ENCODE results near the gene STIL.
"Not testable (repeated sequence)": the region's sequence is repeated elsewhere in the genome, so short reads cannot be mapped to it uniquely, and the experiment has no call there.

STIL gene

DNA sequence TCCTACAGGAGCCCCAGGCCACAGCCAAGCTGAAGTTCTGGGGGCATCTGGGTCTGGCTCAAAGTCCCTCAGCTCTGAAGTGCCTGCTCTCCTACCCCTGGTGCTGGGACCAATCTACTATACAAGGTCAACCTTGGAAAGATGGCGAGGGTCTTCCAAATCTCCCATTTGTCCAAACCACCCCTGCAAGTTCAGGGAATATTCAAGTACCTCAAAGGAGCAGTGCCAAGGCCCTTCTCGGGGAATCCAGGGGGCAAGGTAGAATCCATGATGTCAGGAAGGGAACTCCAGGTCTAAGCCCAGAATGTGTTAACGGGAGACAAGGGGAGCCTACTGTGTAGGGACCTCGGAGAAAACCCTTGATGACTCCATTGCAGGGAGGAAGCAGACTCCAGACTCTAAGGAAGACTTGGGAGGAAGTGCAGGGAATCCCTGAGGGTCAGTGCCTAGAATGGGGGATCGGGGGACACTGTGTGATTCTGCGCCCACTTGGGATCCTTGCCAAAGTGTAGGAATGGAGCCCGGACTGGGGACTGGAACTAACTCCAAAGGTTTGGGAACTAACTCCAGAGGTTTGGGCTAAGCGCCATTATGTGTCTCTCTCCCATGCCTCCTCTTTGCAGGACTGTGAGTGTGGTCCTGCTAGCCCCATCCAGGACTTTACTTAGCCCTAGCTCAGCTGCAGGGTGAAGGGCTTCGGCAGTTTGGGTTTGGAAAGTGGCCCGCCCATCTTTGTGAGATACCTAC lies 90.6 kb downstream of the STIL start:
- DNase-seq (ENCODE audit: low spot score) (no peak), FAIRE-seq (no peak)

DNA sequence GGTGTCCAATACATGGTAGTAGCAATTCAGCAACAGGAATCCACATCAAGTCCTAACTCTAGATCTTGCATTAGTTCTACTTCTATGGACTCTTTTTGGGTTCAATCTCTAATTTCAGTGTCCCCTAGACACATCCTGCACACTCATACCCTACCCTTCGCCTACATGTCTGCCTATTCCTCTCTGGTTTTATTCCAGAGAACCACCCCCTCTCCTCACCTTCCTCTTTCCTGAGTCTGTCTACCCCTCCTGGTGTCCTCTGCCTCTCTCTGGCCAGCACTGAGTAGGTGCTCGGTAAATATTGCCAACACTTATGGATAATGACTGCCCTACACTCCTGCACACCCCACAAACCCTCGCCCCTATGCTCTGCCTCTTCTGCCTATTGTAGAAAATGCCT lies 91.5 kb downstream of the STIL start:
- no peak for DNase-seq (ENCODE audit: low spot score)
- FAIRE-seq = no peak

DNA sequence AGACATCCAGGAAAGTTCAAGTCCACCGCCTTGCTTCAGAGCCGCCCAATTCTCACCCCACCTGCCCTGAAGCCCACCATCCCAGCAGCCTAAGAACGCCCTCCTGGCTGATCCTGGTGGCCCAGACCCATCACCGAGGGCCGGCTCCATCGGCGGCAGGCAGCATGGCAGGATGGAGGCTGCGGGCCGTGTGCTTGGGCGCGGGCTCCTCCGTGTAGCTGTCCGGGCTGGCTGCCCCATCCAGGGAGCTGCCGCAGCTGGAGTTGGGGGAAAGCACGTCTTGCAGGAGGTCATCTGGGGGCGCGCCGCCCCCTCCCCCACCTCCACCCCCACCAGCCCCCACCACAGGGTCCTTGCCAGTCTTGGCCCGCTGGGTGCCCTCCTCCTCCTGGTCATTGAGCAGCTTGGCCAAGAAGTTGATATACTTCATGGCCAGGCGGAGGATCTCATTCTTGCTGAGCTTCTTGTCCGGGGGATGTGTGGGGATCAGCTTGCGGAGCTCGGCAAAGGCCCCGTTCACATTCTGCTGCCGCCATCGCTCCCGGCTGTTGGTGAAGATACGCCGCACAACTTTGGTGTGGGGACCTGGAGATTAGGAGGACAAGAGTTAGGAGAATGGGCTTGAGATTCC lies 94.2 kb downstream of the STIL start:
- FAIRE-seq (no peak), DNase-seq (ENCODE audit: low spot score) (no peak)

DNA sequence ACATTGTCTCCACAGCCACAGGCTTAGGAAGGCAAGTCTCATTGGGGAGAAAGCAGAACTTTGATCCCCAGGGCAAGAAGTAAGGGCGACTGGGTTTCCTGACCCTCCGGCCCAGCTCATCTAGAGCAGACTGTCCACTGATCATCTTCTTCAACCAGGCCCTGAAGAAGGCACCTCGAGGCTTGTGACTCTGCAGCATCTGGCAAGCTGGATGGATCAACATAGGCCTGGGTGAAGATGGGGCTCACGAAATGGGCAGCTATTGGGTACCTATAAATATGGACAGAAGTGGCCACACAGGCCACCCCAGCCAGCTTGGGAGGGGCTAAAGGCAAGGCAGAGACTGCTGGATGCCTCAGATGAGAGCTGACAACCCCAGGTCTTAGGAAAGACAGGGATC lies 94.9 kb downstream of the STIL start:
- no peak for DNase-seq (ENCODE audit: low spot score)

DNA sequence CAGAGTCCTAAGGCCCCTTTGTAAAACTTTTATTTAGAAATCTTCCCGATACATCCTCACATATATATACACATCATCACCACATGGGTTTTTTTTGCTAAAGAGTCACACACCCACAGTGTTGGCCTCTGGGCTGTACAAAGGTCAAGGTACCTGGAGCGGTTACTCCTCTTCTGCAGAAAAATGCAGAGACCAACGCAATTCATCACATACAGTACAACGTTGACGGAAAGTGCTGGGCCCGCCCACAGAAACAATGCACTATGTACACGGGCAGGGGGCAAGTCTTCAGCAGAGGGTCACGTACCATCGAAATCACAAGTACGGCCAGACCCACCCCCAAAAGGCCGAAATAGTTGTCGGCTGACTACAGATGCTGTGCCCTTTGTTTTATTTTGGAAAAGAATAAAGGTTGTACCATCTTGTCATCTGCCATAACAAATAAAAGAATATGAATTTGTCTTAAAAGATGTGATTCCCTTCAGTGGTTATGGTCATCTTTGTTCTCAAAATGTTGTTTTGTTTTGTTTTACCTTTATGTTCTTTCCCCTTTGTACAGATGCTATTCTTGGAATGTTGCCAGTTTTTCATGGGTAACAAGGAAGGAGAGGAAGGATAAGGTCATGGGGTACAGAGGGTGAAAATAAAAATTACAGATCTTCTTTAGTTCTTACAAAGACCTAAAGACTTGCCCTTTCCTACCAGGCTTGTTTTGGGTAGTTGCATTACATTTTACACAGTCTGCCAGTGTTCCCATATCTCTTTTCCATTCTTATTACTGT lies 97.5 kb downstream of the STIL start:
- FAIRE-seq (no peak), DNase-seq (ENCODE audit: low spot score) (no peak)

More for the DNA sequence above, 94.9 kb downstream of the STIL start:
- FAIRE-seq = no peak

DNA sequence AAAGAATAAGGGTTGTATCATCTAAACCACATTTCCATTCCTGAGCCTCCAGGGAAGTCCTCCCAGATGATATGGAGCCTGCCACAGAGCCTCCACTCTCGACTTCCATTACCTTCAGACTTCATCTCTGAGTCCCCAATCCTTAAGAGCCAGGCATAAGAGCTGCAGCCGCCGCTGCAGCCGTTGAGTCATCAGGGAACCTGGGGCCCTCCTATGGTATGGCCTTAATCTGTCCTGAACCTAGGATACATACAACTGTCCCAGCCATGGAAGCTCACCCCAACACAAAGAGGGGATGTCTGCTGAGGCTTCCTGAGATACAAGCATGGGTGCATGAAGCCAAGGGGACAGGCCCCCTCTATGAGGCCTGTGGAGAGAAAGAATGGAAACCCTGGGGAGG lies 98.2 kb downstream of the STIL start:
- no peak for FAIRE-seq
- no peak for DNase-seq (ENCODE audit: low spot score)

DNA sequence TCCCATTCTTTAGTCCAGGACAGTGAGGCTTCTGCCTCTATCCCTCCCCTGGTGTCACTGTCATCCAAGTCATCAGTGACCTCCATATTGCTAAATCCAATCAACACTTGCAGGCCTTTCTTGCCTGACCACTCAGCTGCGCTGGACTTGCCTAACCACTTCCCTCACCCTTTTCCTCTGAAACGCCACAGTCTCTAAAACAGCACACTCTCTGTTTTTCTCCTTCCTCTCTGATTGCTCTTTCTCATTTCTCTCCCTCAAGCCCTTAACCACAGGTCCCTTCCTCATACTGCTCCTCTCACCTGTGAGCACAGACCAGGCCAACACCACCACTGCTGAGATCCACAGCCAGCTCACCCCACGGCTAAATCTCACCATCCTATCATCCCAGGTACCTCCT lies 99.4 kb downstream of the STIL start:
- DNase-seq (ENCODE audit: low spot score) = no peak

DNA sequence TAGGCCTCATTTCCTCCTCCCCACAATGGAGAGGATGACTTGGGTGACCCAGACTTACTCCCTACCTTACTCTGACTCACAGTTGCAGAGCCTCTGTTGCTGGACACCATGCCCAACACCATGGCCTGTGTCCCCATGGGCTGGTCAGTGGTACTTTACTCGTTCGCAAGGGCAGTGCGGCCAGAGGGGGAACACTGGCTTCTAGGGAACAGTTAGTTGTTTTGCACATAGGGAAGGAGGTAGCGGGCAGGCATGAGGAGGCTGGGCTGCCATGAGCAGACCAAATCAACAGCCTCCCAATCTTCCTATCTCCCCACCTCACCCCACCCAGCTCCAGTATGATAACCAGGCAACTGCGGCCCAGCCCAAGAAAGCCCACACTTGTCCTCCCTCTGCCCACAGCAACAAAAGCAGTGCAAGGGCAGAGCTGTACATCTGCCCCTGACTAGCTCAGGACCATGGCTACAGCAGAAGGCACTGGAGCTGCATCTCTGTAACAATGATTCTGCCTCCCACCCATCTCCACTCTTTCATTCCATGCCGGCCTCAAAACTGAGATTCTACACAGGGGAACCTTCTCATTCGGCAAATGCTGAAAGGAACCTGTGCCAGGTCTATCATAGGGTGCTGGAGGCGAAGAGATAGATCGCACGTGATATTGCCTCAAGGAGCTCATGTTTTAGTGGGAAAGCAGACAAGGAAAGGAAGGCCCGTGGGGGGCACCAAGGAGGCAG lies 100.5 kb downstream of the STIL start:
- FAIRE-seq = no peak
- DNase-seq (ENCODE audit: low spot score) = no peak

More for the DNA sequence above, 99.4 kb downstream of the STIL start:
- no peak for FAIRE-seq

DNA sequence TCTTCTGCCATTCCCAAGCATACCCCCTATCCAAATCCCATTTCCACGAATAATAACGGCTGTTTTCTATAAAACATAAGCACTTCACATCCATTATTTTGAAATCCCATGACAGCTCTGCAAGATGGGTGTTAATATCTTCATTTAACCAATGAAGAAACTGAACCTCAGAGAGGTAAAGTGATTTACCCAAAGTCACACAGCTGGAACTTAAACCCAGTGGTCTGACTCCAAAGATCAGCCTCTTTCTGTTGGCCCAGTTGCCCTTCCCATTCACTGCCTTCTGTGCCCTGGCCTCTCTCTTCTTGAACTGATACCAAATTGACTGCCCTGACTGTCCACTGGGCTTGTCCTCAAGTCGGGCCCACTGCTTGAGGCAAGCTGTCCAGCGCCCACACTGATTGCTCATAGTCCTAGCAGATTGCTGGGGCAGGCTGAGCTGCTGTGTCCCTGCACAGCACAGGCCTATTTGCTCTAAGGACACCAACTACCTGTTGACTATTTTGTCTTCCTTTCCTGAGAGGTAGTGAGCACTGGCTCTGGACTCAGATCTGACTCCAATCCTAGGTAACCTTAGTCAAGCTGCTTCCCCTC lies 101.2 kb downstream of the STIL start:
- DNase-seq (ENCODE audit: low spot score) (no peak), FAIRE-seq (no peak)

DNA sequence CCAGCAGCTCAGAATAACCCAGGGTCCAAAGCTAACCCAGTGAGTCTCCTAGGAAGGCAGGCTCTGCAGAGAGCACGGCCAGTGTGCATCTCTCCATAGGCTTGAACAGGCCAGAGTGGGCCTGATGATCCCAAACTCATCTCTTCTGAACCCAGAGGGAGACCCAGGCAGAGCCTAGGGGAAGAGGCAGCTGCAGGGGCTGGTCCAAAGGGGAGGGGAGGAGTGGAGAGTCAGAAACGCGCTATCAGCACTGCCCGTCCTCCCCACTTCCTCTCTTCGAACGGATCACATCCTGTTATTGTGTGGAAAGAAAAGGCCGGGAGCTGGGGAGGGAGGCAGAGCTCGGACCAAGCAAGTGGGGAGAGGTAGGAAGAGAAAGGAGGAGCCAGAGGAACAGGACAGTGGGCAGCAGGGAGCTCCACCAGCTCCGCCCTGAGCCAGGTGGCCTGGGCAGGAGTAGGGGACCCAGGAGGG lies 102.1 kb downstream of the STIL start:
- FAIRE-seq = no peak

DNA sequence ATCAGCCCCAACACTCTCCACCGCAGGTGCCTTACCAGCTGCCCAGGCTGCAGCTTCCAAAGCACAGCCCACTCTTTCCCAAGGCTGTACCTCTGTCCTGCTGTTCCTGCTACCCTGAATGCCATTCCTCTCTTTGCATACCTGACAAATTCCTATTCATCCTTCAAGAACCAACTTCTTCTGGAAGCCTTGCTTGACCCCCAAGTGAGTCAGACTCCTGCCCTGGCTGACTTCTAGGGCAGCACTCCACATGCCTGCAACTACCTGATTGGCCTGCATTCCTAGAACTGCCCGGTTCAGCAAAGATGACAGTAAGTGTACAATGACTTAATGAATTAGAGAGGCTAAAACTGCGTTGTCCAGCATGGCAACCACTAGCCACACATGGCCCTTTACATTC lies 103.3 kb downstream of the STIL start:
- DNase-seq (ENCODE audit: low spot score) = no peak
- no peak for FAIRE-seq

More for the DNA sequence above, 102.1 kb downstream of the STIL start:
- DNase-seq (ENCODE audit: low spot score) = no peak

DNA sequence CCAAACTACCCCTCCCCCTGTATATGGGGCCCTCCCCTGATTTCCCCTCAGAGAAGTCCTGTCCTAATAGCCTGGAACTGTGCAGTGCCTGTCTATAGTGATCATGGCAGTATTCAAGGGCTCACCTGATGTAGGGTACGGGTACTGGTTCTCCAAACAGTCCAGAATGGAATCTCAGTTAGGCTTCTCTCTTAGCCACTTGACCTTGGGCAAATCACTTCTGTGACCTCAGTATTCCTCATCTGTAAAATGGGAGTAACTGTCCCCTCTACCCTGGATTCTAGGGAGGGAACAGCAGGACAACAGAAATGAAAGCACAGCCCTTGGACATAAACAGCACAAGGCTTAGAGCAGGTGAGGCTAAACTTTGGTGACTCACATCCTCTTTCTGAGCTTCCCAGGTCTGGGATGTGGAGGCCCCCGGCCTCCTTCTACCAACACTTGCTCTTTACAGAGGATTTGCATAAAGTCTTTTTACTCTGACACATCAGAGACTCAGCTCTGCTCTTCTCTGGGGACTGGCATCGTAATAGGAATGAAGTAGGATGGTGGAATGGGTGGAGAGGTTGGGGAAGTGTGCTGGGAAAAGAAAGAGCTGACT lies 104.1 kb downstream of the STIL start:
- no peak for FAIRE-seq
- no peak for DNase-seq (ENCODE audit: low spot score)

DNA sequence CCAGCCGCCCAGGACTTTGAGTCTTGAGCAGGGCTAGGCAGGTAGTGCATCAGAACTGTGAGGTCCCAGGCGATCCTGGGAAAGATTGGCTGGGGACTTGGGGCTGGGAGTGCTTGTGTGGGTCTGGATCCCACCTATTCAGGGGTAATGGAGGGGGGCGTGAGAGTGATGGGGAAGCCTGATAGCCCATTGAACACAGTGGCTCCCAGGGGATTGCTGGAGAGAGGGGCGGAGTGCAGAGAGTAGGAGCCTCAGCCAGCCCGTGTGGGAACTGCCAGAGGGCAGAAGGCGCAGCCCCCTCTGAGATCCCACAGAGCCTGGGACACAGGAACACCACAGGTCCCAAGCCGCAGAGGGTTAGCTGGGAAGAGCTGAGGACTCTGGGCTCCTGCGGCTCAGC lies 104.9 kb downstream of the STIL start:
- FAIRE-seq = no peak

DNA sequence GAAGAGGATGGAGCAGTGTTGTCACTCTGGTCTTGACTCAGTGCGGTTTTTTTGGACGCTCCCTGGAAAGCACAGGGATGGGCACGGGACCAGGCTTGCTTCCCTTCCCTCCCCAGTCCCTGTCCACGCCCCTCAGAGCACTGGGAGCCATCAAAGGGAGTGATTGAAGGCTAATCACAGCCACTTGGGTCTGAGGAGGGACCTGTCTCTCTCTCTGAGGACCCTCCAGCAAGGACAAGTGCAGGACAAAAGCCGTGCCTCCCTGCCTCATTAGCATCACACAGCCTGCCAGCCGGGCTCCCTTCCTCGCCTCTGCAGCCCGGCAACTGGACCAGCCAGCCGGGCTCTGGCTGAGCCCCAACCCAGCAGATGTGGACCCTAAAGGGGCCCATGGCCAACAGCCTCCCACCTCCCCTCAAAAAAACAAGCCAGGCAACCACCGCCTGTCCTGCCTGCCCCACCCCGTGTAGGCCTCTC lies 105.5 kb downstream of the STIL start:
- DNase-seq (ENCODE audit: low spot score) = no peak
- no peak for FAIRE-seq

More for the DNA sequence above, 104.9 kb downstream of the STIL start:
- no peak for DNase-seq (ENCODE audit: low spot score)

DNA sequence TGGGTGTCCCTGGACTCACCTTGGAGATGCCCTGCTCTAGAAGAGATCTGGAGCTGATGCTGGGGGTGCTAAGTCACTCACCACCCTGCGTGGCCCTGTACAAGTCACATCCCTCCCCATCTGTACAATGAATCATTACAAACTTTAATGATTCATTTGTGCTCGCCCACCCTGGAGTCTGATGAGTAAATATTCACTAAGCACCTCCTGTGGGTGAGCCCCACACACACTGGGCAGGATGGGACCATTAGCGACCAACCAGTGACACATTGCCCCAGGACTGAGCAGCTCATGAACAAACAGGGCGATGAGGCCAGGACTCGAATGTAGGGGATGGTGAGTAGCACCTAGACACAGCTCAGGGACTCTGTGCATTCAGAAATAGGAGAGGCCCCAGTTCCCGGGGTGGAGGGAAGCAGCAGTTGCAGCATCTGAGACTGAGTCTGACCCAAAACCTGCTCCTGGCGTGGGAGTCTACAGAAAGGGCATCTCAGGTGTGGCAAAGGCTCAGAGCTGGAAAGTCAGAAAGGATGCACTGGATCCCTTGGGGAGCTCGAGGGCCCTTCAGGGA lies 106.1 kb downstream of the STIL start:
- no peak for FAIRE-seq
- no peak for DNase-seq (ENCODE audit: low spot score)

DNA sequence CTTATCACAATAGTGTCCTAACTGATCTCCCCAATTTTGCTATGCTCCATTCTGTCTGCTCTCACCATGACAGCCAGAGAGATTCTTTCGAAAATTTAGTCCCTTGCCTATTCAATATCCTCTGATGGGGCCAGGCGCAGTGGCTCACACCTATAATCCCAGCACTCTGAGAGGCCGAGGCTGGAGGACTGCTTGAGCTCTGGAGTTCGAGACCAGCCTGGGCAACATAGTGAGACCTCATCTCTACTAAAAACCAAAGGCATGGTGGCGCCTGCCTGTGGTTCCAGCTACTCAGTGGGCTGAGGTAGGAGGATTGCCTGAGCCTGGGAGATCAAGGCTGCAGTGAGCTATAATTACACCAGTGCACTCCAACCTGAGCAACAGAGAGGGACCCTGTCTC lies 108.0 kb downstream of the STIL start:
- FAIRE-seq = no peak
- DNase-seq (ENCODE audit: low spot score) = no peak

DNA sequence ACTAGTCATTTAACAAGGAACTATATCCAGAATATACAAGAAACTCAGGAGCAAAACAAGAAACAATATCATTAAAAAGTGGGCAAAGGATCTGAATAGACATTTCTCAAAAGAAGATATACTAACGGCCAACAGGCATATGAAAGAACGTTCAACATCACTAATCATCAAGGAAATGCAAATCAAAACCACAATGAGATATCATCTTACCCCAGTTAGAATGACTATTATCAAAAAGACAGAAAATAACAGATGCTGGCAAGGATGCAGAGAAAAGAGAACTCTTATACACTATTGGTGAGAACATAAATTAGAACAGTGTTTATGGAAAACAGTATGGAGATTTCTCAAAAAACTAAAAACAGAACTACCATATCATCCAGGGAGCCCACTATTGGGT lies 110.4 kb downstream of the STIL start:
- DNase-seq (ENCODE audit: low spot score); FAIRE-seq: not testable (repeated sequence)

DNA sequence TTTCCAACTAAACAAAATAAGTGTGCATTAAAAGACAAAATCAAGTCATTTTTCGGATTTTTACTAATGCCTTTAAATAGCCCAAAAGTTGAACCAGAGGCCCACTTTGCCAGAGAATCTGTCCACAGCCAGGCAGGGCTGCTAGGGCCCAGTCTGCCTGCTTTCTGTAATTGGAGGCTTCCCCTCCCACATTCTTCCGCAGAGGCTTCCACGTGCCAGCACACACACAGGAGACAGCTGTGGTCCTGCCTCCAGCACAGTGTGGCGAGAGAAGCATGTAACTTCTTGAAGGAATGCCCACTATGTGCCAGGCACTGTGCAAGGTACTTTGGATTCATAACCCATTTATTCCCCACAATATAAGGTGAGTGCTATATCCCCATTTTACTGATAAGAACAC lies 112.8 kb downstream of the STIL start:
- FAIRE-seq (no peak), DNase-seq (ENCODE audit: low spot score) (no peak)

Data from urothelium cell line (cell line).